GM12864 (cell line): Measurements from ENCODE around the gene ARID2.

ENCODE experiments used
- DNase-seq: peaks from one replicate; pipeline ENCODE4 v3.0.0-alpha.2; 2011; ENCODE audit warnings: low read depth
- H3K4me3 ChIP-seq: 2 replicates; pipeline ENCODE4 v1.5.1; 2011; ENCODE audit warnings: mild to moderate bottlenecking, low read depth, low read length, control low read depth
- CTCF ChIP-seq: IDR thresholded peaks from 2 replicates; pipeline ENCODE4 v1.5.1; 2011; ENCODE audit warnings: low read depth, mild to moderate bottlenecking, moderate library complexity, low read length, control low read depth, inconsistent platforms; ENCODE audit errors: missing control alignments

Gene ARID2

DNA sequence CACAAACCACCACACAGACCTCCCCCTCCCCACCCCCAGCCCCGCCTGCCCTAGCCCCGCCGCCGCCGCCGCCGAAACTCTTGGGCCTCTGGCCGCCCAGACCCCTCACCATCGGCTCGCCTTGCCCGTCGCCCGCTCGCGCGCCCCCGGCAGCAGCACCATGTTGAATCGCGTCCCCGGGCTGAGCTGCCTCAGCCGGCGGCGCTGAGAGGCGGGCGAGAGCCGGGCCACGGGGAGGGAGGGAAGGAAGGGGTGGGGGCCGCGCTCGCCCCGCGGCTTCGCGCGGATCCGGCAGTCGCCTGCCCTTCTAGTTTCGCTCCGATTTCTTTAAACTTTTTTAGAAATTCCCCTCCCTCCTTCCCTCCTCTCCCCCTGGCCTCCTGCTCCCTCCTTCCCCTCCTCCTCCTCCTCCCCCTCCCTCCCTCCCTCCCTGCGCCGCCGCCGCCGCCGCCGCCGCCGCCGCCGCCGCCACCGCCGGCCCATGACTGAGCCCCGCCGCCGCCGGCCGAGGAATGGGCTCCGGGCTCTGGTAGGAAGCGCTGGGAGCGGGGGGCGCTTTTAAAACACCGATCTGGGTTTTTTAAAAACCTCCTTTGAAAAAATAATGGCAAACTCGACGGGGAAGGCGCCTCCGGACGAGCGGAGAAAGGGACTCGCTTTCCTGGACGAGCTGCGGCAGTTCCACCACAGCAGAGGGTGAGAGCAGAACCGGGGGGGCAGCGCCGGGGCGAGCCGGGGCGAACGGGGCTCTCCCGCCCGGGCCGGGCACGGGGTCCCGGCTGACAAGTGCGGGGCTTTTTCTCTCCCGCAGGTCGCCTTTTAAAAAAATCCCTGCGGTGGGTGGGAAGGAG, at the start of gene ARID2:
Gene ARID2 (plus strand): TSS at position 474 of the 851 bp plus-strand sequence. CDS start 131 bp downstream, at position 605.
- TF ChIP-seq CTCF = no peak
- DNase-seq = no peak
- H3K4me3 ChIP-seq = peak within 1 kb of the TSS; percentile 91

GRCh38 chr12:45680362-45680761, 49.1 kb upstream of the ARID2 start:
- TF ChIP-seq CTCF = no peak

DNA sequence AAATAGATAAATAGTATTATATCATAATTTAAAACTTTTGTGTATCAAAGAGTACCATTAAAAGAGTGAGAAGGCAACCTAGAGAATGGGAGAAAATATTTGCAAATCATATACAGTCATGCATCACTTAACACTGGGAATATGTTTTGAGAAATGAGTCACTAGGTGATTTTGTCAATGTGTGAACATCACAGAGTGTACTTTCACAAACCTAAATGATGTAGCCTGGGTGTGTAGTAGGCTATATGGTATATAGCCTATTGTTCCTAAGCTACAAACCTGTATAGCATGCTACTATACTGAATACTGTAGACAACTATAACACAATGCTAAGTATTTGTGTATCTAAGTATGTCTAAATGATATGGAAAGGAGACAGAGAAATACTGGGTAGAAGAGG, 48.0 kb upstream of the ARID2 start:
- DNase-seq = no peak
- no peak for TF ChIP-seq CTCF
- H3K4me3 ChIP-seq = no peak overlapping the region

More at GRCh38 chr12:45680362-45680761, 49.1 kb upstream of the ARID2 start:
- no peak for DNase-seq
- no peak overlapping the region for H3K4me3 ChIP-seq

DNA sequence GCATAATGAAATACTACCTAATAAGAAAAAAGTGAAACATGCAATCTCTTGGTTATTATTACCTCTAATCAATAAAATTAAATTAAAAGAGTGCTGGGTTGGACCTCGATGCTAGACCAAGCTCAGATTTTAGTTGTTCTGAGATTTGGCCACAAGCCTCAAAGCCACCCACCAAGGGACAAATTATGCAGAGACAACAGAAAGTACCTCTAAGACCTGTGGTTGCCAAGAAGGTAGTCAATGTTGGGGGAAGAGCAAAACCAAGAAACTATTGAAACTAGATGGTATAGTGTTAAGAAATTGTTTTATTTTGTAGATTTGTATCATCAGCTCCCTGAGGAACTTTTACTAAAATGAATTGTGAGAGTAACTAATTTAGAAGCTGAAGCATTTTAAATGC, 43.8 kb upstream of the ARID2 start:
- no peak for DNase-seq
- no peak overlapping the region for H3K4me3 ChIP-seq
- TF ChIP-seq CTCF = no peak

DNA sequence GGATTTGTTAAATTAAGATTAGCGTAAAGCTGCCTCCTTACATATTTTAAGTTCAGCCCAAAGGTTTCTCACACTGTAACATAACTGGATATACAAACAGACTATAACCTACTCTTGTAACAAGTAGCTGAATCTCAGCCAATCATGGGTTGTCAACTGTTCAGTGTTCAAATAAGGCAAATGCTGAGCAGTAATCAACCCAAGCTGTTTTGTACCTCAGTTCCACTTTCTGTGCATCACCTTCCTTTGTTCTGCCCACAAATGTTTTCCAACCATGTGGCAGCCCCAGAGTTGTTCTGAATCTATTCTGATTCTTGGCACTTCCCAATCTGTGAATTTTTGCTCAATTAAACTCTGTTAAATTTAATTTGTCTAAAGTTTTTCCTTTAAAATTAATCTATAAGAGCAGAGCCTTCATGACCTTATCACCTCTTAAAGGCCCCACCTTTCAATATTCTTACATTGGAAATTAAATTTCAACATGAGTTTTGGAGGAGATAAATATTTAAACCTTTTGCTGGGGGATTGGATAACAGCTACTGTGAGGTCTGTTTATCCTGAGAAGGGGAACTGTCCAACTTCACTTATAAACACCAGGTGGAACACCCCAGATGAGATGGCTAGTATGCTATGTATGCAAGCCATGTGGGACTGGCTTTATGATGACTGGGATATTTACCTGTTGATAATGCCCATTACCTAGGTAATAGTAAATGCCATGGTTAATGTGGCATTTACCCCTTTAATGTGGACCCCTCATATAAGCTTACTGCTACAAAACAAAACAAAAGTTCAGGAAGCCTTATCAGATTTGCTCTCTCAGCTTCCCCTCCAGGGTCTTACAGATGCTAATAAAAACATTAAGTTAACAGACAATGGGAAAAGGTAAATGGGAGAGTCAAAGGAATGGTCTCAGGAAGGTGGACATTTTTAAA, 42.2 kb upstream of the ARID2 start:
- no peak overlapping the region for H3K4me3 ChIP-seq
- TF ChIP-seq CTCF = no peak
- no peak for DNase-seq

- no peak for TF ChIP-seq CTCF
- no peak overlapping the region for H3K4me3 ChIP-seq
- DNase-seq = no peak
Measured at GRCh38 chr12:45688183-45688582, 41.3 kb upstream of the ARID2 start.
